Natural killer cell (primary cell): ENCODE data around the gene CDX1. TPM values are rescaled to one million over a fixed set of nuclear protein-coding genes. Genes with fewer than 3 reads are reported as not detected.

Experiments used
- ATAC-seq, 3 donors: fragments of 150-1000 bp in 2 of 3; fragments of 200-7000 bp in 1 of 3; cut with Tn5 transposase; 1 replicate in 1 of 3; 2 replicates in 2 of 3; pipeline ENCODE4 v1.10.0; 2021; ENCODE audit warnings: mild to moderate bottlenecking in 2 of 3, moderate library complexity in 2 of 3
- DNase-seq, 2 donors: peaks; one replicate each; pipeline versions ENCODE4 v3.0.0 to v3.0.0-alpha.2; 2013 to 2021; ENCODE audit warnings: mixed read lengths in 1 of 2
- H3K27ac ChIP-seq: one replicate; pipeline ENCODE4 v1.5.1; 2013; ENCODE audit warnings: mild to moderate bottlenecking, low read length
- H3K27me3 ChIP-seq: one replicate; pipeline ENCODE4 v1.6.1; 2013; ENCODE audit warnings: low read length; ENCODE audit not compliant: control insufficient read depth, insufficient read depth
- H3K36me3 ChIP-seq: one replicate; pipeline ENCODE4 v1.6.1; 2013; ENCODE audit warnings: low read length; ENCODE audit not compliant: control insufficient read depth, insufficient read depth
- H3K4me1 ChIP-seq: one replicate; pipeline ENCODE4 v1.6.1; 2013; ENCODE audit warnings: low read length; ENCODE audit not compliant: control insufficient read depth, insufficient read depth
- H3K4me3 ChIP-seq: one replicate; pipeline ENCODE4 v1.5.1; 2013; ENCODE audit warnings: low read length
- H3K9me3 ChIP-seq: one replicate; pipeline ENCODE4 v1.6.1; 2013; ENCODE audit warnings: low read length; ENCODE audit not compliant: control insufficient read depth, insufficient read depth
- H3K27ac Mint-ChIP-seq, 2 donors: one replicate each; pipeline ENCODE4 v1.8.0; 2022; ENCODE audit warnings: mild to moderate bottlenecking in 2 of 2, mixed read lengths in 2 of 2, moderate library complexity in 1 of 2
- H3K27me3 Mint-ChIP-seq, 2 donors: one replicate each; pipeline ENCODE4 v1.8.0; 2022; ENCODE audit warnings: low read depth in 2 of 2, mixed read lengths in 2 of 2
- H3K36me3 Mint-ChIP-seq: one replicate; pipeline ENCODE4 v1.8.0; 2022; ENCODE audit warnings: mixed read lengths
- H3K4me1 Mint-ChIP-seq, 2 donors: one replicate each; pipeline ENCODE4 v1.8.0; 2022; ENCODE audit warnings: mixed read lengths in 2 of 2
- H3K4me3 Mint-ChIP-seq: one replicate; pipeline ENCODE4 v1.8.0; 2022; ENCODE audit warnings: mild to moderate bottlenecking, moderate library complexity, mixed read lengths
- H3K9me3 Mint-ChIP-seq, 2 donors: one replicate each; pipeline ENCODE4 v1.8.0; 2022; ENCODE audit warnings: mixed read lengths in 2 of 2
- CTCF ChIP-seq: fragments of 200-600 bp; IDR thresholded peaks from one replicate; pipeline ENCODE4 v1.8.0; 2022; ENCODE audit warnings: antibody characterized with exemption
- WGBS: methylation state at CpG from one replicate; pipeline ENCODE4 v1.1.7; 2013; ENCODE audit warnings: missing lambda C conversion rate; ENCODE audit not compliant: insufficient coverage; 5-methylcytosine and 5-hydroxymethylcytosine counted together
- intact Hi-C: fragments of 100-400 bp; cut with micrococcal nuclease; formaldehyde crosslinking; loops from one replicate; pipeline ENCODE4 v1.14.2; 2022
- total RNA-seq, 4 donors: library from RNA; stranded (reverse); fragments of 120-200 nt in 1 of 4; gene quantifications; one replicate each; pipeline versions ENCODE4 v1.2.3 to v1.2.4, GENCODE V29; 2013 to 2022

Gene CDX1
- total RNA-seq, 3 donors from 2014 or later (not counting 1 experiment from before 2014, with no cell fraction given): not detected

GRCh38 chr5:150209099-150209635 is 42.6 kb downstream of the CDX1 start:
- Histone ChIP-seq H3K9me3 (no peaks in the 10 kb centered on the region), H3K27ac (no peak overlapping the region), H3K36me3 (no peaks in the 10 kb centered on the region), H3K27me3 (peaks cover 20% of the 10 kb centered on the region), H3K4me3 (no peak overlapping the region), H3K4me1 (peaks cover 21% of the 10 kb centered on the region)
- H3K4me3 Mint-ChIP-seq: peak overlapping the region; percentile 73
- intact Hi-C loops: no loop called here
- ATAC-seq: peak; percentile 65 to 85 (median 76)
- no peaks in the 10 kb centered on the region for H3K36me3 Mint-ChIP-seq
- H3K27me3 Mint-ChIP-seq: peaks cover 21 to 35% of the 10 kb centered on the region in 2 donors
- WGBS: 3% methylated on average over 21 of the region's 21 CpGs
- H3K4me1 Mint-ChIP-seq: peaks cover 23 to 25% of the 10 kb centered on the region in 2 donors
- DNase-seq: peak; percentile 43 to 48
- no peaks in the 10 kb centered on the region for H3K9me3 Mint-ChIP-seq
- H3K27ac Mint-ChIP-seq: peak overlapping the region in 1 of 2 donors; percentile 78
- TF ChIP-seq CTCF: no peak

- Mint-ChIP-seq H3K4me3 (peak overlapping the region; percentile 49), H3K9me3 (no peaks in the 10 kb centered on the region), H3K27ac (no peak overlapping the region), H3K4me1 (peaks cover 23 to 25% of the 10 kb centered on the region in 2 donors), H3K36me3 (no peaks in the 10 kb centered on the region), H3K27me3 (peaks cover 21 to 35% of the 10 kb centered on the region in 2 donors)
- Histone ChIP-seq H3K4me1 (peaks cover 21% of the 10 kb centered on the region), H3K27ac (no peak overlapping the region), H3K27me3 (peaks cover 20% of the 10 kb centered on the region), H3K4me3 (no peak overlapping the region), H3K9me3 (no peaks in the 10 kb centered on the region), H3K36me3 (no peaks in the 10 kb centered on the region)
- no peak for TF ChIP-seq CTCF
- no peak for ATAC-seq
- 88% methylated on average over 6 of the region's 6 CpGs for WGBS
- intact Hi-C loops: no loop called here
- DNase-seq: no peak
Observed at GRCh38 chr5:150210644-150211043, 44.1 kb downstream of the CDX1 start.

- WGBS: 95% methylated on average over 13 of the region's 15 CpGs
- H3K27ac Mint-ChIP-seq: no peak overlapping the region
- ATAC-seq (no peak), DNase-seq (no peak)
- no peaks in the 10 kb centered on the region for H3K36me3 Mint-ChIP-seq
- H3K9me3 ChIP-seq: no peaks in the 10 kb centered on the region
- peaks cover 21% of the 10 kb centered on the region for H3K4me1 ChIP-seq
- peaks cover 21 to 37% of the 10 kb centered on the region in 2 donors for H3K27me3 Mint-ChIP-seq
- H3K27me3 ChIP-seq: peaks cover 20% of the 10 kb centered on the region
- H3K4me1 Mint-ChIP-seq: peaks cover 23 to 25% of the 10 kb centered on the region in 2 donors
- peak overlapping the region; percentile 49 for H3K4me3 Mint-ChIP-seq
- no peak overlapping the region for H3K4me3 ChIP-seq
- no peaks in the 10 kb centered on the region for H3K9me3 Mint-ChIP-seq
- H3K27ac ChIP-seq: no peak overlapping the region
- TF ChIP-seq CTCF: no peak
- H3K36me3 ChIP-seq: no peaks in the 10 kb centered on the region
- intact Hi-C loops: no loop called here
Observed at GRCh38 chr5:150211156-150212030, 44.8 kb downstream of the CDX1 start.
